Stimulated activated naive CD8-positive, alpha-beta T cell treated with anti-CD3 and anti-CD28 coated beads, Interleukin-15, amount 100 ng/mL, for 72 hours (primary cell): ENCODE data around the gene STEAP1B.
"Not testable (repeated sequence)": the region's sequence is repeated elsewhere in the genome, so short reads cannot be mapped to it uniquely, and the experiment has no call there.

Experiments used
- ATAC-seq: fragments of 150-1000 bp; cut with Tn5 transposase; 2 replicates; pipeline ENCODE4 v1.10.0; 2021; ENCODE audit warnings: mild to moderate bottlenecking, moderate library complexity
- DNase-seq, 2 donors: peaks; one replicate each; pipeline ENCODE4 v3.0.0; 2021 to 2022
- H3K27ac Mint-ChIP-seq, 2 donors: one replicate each; pipeline ENCODE4 v1.8.0; 2022; ENCODE audit warnings: mild to moderate bottlenecking in 2 of 2, mixed read lengths in 2 of 2, moderate library complexity in 2 of 2
- H3K27me3 Mint-ChIP-seq: one replicate; pipeline ENCODE4 v1.8.0; 2022; ENCODE audit warnings: mixed read lengths
- H3K4me1 Mint-ChIP-seq: one replicate; pipeline ENCODE4 v1.8.0; 2022; ENCODE audit warnings: mild to moderate bottlenecking, mixed read lengths
- H3K4me3 Mint-ChIP-seq, 2 donors: one replicate each; pipeline ENCODE4 v1.8.0; 2022; ENCODE audit warnings: mild to moderate bottlenecking in 2 of 2, mixed read lengths in 2 of 2, moderate library complexity in 1 of 2
- H3K9me3 Mint-ChIP-seq, 2 donors: one replicate each; pipeline ENCODE4 v1.8.0; 2022; ENCODE audit warnings: mixed read lengths in 2 of 2

Gene STEAP1B

DNA sequence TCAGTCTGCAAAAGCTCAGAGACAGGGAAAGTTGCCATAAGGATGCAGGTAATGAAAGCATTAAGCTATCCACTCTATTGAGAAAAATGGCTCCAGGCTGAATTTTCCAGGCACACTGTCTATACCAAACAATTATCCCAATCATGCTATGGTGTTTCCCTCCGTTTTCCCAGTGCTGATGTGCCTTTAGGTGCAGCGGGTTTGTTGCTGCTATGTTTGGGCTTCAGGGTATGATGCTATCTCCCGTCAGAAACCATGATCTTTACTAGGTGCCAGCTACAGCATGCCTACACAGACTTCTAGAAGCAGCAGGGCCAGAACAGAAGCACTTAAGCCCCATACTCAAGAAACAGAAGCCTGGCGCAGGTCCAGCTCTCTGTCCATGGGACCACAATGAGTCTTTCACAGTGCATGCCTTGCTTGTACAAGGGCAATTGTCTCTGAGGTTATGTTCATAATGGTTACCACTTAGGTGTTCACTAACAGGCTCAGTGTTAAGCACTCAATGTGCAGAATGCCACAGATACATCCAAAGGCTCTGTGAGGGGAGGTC, 19.4 kb downstream of the STEAP1B start:
- ATAC-seq (no peak), DNase-seq (no peak)
- no peak overlapping the region for H3K4me3 Mint-ChIP-seq
- no peaks in the 10 kb centered on the region for H3K27me3 Mint-ChIP-seq
- H3K9me3 Mint-ChIP-seq, result no peaks in the 10 kb centered on the region
- H3K4me1 Mint-ChIP-seq, result no peaks in the 10 kb centered on the region
- no peak overlapping the region for H3K27ac Mint-ChIP-seq

DNA sequence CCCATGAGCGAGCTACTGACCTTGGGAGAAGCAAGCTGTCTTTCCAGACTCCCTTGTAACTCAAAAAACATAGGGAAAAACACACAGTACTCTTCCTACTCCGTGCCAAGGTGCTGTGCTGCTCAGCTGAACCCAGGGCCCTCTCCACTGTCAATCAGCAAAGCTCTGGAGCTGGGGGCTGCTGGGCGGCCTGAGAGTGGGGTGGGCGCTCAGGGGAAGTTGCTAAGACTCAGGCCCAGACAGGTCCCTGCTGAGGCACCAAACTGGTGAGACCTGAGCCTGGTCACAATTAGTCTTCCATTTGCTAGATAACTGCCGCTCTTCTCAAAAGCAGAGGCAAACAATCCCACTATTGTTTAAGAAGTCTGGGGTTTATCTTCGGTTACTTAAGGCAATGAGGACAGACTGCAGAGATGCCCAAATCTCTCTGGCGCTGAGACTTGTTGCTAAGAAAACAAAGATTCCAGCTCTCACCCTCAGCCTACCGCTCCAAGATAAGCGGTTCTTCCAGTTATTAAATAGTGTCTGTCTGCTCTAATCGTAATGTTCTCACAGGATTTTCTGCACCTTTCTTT, 22.0 kb downstream of the STEAP1B start:
- Mint-ChIP-seq H3K27ac (no peak overlapping the region), H3K9me3 (no peaks in the 10 kb centered on the region), H3K4me1 (no peaks in the 10 kb centered on the region), H3K27me3 (no peaks in the 10 kb centered on the region), H3K4me3 (no peak overlapping the region)
- ATAC-seq (no peak), DNase-seq (no peak)

- Mint-ChIP-seq H3K4me1 (no peaks in the 10 kb centered on the region), H3K9me3 (no peaks in the 10 kb centered on the region), H3K4me3 (no peak overlapping the region), H3K27ac (no peak overlapping the region), H3K27me3 (no peaks in the 10 kb centered on the region)
- ATAC-seq, result no peak
- DNase-seq, result no peak
Measured at GRCh38 chr7:22477262-22477661, 22.7 kb downstream of the STEAP1B start.

DNA sequence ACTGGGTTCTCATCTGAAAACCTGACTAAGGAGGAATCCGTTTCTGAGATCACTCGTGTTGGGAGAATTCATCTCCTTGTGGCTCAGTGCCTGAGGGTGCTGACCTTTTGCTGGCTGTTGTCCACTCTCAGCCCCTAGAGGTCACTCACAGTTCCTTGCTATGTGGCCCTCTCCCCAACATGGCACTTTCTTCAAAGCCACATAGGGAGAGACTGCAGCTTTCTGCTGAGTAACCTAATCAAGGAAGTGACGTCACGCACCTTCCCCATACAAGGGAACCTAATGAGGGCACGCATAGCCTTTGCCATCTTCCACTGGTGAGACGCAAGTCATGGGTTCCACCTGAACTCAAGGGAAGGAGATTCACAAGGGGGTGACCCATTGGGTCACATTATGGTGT, 23.2 kb downstream of the STEAP1B start:
- no peaks in the 10 kb centered on the region for H3K27me3 Mint-ChIP-seq
- H3K4me3 Mint-ChIP-seq, result no peak overlapping the region
- H3K27ac Mint-ChIP-seq, result no peak overlapping the region

DNA sequence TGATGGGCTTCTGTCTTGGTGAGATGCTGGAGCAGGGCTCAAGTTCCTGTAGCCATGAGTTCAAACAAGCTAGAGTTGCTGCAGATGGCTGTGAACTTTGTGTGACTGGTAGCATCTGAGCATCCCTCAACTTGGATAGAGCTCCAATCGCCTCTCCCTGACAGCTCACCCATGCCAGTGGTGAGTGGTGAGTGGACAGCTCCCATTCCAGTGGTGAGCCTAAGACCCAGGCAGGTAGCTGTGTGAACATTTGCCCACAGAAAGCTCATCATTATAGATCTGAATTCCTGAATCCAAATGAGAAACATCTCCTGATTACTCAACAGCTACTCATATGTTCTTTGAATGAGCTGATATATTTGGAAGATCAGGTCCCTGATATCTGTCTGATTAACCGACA, 25.3 kb downstream of the STEAP1B start:
- Mint-ChIP-seq H3K27ac (no peak overlapping the region), H3K4me1 (no peaks in the 10 kb centered on the region), H3K27me3 (no peaks in the 10 kb centered on the region), H3K9me3 (no peaks in the 10 kb centered on the region), H3K4me3 (no peak overlapping the region)
- DNase-seq (no peak), ATAC-seq (peak; percentile 37)

More for the DNA sequence above, 23.2 kb downstream of the STEAP1B start:
- H3K4me1 Mint-ChIP-seq, result no peaks in the 10 kb centered on the region
- DNase-seq (no peak), ATAC-seq (no peak)
- no peaks in the 10 kb centered on the region for H3K9me3 Mint-ChIP-seq

DNA sequence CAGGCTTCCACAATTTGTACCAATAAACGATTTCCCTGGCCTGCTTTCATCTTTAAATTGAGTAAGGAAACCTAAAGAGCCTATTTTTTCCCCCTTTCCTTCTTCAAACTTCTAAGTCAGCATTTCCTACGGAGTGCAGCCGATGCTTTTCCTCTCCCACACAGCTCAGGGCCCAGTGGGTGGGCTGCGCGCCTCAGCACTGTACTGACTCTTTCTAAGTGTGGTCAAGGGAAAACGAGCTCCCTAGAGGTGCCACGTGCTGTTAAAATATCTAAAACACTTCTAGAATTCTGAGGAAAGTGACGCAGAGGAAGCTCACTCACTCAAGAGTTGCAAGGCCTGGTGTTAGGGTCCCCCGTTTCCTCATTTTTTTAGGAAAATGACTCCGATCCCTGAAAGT, 29.0 kb downstream of the STEAP1B start:
- no peak overlapping the region for H3K27ac Mint-ChIP-seq
- H3K4me3 Mint-ChIP-seq, result no peak overlapping the region
- peaks cover 0 to 7% of the 10 kb centered on the region in 2 donors for H3K9me3 Mint-ChIP-seq
- no peak for DNase-seq
- ATAC-seq, result no peak
- H3K4me1 Mint-ChIP-seq, result no peaks in the 10 kb centered on the region
- H3K27me3 Mint-ChIP-seq, result peaks cover 8% of the 10 kb centered on the region

DNA sequence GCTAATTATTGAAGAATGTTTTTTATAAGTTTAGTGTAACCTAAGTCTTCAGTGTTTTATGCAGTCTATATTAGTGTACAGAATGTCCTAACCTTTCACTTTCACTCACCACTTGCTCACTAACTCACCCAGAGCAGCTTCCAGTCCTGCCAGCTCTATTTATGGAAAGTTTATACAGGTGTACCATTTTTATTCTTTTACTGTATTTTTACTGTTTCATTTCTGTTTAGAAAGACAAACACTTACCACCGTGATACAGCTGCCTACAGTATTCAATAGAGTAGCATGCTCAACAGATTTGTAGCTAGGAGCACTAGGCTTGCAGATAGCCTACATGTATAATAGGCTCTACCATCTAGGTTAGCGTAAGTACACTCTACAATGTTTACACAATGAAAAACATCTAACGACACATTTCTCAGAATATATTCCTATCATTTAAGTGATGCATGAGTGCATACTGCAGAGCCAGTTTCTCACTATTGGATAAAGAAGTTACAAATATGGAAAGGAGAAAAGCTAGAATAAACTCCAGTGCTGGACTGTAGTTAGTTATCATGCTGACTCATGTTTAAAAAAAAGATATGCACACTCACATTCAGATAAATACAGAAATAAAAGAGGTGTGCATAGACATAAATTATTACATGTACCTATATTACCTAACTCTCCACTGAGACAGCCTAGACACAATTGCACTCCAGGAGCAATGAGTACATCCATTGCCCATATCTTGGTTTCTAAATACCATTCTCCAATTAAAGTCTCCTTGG, 30.4 kb downstream of the STEAP1B start:
- Mint-ChIP-seq H3K27me3 (peaks cover 8% of the 10 kb centered on the region), H3K27ac (no peak overlapping the region), H3K4me3 (no peak overlapping the region), H3K4me1 (no peaks in the 10 kb centered on the region), H3K9me3 (peaks cover 0 to 7% of the 10 kb centered on the region in 2 donors)
- ATAC-seq, result no peak
- DNase-seq, result no peak

GRCh38 chr7:22468609-22469008, 31.4 kb downstream of the STEAP1B start:
- Mint-ChIP-seq H3K4me3 (no peak overlapping the region), H3K4me1 (no peaks in the 10 kb centered on the region), H3K27me3 (peaks cover 8% of the 10 kb centered on the region), H3K27ac (no peak overlapping the region), H3K9me3 (peaks cover 0 to 7% of the 10 kb centered on the region in 2 donors)
- ATAC-seq, result no peak
- DNase-seq, result no peak

GRCh38 chr7:22464299-22464698, 35.7 kb downstream of the STEAP1B start:
- ATAC-seq (no peak), DNase-seq (no peak)
- Mint-ChIP-seq H3K4me1 (no peaks in the 10 kb centered on the region), H3K27me3 (peaks cover 8% of the 10 kb centered on the region), H3K9me3 (peaks cover 0 to 7% of the 10 kb centered on the region in 2 donors), H3K27ac (no peak overlapping the region), H3K4me3 (no peak overlapping the region)

- no peaks in the 10 kb centered on the region for H3K27me3 Mint-ChIP-seq
- no peaks in the 10 kb centered on the region for H3K4me1 Mint-ChIP-seq
- H3K27ac Mint-ChIP-seq, result no peak overlapping the region
- ATAC-seq (no peak), DNase-seq (no peak)
- H3K4me3 Mint-ChIP-seq, result no peak overlapping the region
- H3K9me3 Mint-ChIP-seq, result no peaks in the 10 kb centered on the region
Measured at GRCh38 chr7:22460363-22460988, 39.5 kb downstream of the STEAP1B start.

DNA sequence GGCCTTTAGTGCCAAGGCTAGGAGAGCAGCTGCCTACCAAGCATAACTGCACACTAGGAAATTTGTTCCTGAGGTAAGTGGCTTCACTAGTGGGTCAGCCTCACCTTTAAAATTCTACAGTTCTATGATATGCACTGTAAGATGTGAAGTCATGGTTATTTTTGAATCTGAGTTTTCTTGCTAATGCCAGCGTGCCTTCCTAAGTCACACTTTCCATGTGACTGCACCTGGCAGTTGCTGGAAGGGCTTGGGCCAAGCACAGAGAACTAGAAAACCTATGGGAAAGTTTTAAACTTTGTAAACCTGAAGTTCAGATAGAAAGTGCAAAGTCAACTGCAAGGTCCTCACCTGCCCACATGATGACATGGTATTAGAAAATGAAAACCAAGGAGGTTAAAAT, 42.5 kb downstream of the STEAP1B start:
- ATAC-seq (no peak), DNase-seq (no peak)
- peaks cover 11% of the 10 kb centered on the region for H3K27me3 Mint-ChIP-seq
- no peaks in the 10 kb centered on the region for H3K9me3 Mint-ChIP-seq
- H3K4me3 Mint-ChIP-seq, result no peak overlapping the region
- peaks cover 7% of the 10 kb centered on the region for H3K4me1 Mint-ChIP-seq
- H3K27ac Mint-ChIP-seq, result no peak overlapping the region

DNA sequence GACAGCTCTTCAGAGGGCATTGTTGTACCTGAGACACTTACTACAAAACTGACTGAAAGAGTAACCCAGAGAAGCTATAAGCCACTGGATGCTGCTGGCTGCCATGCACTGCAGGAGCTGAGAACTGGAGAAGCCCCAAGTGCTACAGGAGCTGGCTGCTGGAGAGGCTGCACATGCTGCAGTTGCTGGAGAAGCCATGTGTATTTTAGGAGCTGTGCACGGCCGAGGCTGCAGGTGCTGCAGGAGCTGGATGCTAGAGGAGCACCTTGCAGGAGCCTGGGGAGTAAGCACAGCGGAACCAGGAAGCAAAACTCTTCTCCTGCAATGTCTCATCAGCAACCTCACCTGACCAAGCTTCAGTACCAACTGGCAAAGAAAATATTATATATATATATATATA, 45.5 kb downstream of the STEAP1B start:
- ATAC-seq, result no peak

DNA sequence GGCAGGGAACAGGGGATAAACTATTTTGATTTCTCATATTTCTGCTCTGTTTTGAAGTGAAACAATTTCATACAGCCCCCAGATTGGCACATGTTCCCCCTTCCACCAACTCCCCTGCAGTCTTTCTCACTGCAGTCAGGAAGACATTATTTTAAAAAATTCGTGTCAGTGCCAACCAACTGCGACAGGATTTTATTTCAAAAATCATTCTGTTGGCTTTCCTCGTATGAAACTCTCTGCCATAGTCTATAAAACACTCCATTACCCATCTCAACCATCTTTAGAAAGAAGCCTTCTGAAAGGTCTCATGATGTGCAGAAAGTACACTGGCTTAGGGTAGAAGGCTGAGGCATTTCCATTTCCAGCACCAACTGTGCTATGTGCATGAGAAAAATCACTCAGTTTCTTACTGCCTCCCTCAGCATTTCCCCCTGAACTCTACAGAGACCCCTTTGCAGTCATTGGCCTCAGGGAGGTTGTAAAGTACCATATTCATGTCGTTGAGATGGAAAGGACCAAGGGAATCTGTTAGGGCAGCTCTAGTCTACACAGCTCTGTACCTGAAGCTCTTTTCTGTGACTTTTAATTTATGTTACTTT, 46.9 kb downstream of the STEAP1B start:
- Mint-ChIP-seq H3K27me3 (peaks cover 23% of the 10 kb centered on the region), H3K9me3 (no peaks in the 10 kb centered on the region), H3K4me1 (peaks cover 13% of the 10 kb centered on the region), H3K27ac (no peak overlapping the region), H3K4me3 (no peak overlapping the region)
- no peak for ATAC-seq
- no peak for DNase-seq

More for the DNA sequence above, 45.5 kb downstream of the STEAP1B start:
- Mint-ChIP-seq H3K4me1 (peaks cover 13% of the 10 kb centered on the region), H3K27me3 (peaks cover 23% of the 10 kb centered on the region), H3K27ac (no peak overlapping the region), H3K4me3 (no peak overlapping the region), H3K9me3 (no peaks in the 10 kb centered on the region)
- DNase-seq, result no peak

GRCh38 chr7:22452142-22452959, 47.6 kb downstream of the STEAP1B start:
- peak; percentile 32 to 37 for DNase-seq
- Mint-ChIP-seq H3K27me3 (peaks cover 23% of the 10 kb centered on the region), H3K9me3 (no peaks in the 10 kb centered on the region), H3K27ac (peak overlapping the region in 1 of 2 donors; percentile 66), H3K4me3 (peak overlapping the region in 1 of 2 donors; percentile 19), H3K4me1 (peaks cover 13% of the 10 kb centered on the region)
- peak; percentile 39 for ATAC-seq

- ATAC-seq, H3K27ac Mint-ChIP-seq, DNase-seq, H3K9me3 Mint-ChIP-seq, H3K4me3 Mint-ChIP-seq: not testable (repeated sequence)
- peaks cover 23% of the 10 kb centered on the region for H3K27me3 Mint-ChIP-seq
- H3K4me1 Mint-ChIP-seq, result peaks cover 23% of the 10 kb centered on the region
Measured at GRCh38 chr7:22450013-22450412, 50.0 kb downstream of the STEAP1B start.
